ENCODE data around the gene ABR. TPM values are rescaled to one million over a fixed set of nuclear protein-coding genes. Genes with fewer than 3 reads are reported as not detected.

ABR gene
- total and polyA plus RNA-seq, 4 donors = 2.7 to 12.9 (median 6.8) TPM

GRCh38 chr17:956905-957304 lies 222.9 kb downstream of the ABR start:
- H3K27me3 ChIP-seq (ENCODE audit: control insufficient read depth in 4 of 4, insufficient read depth in 4 of 4, low read length in 3 of 4) = no peaks in the 10 kb centered on the region
- no peak overlapping the region for H3K4me3 ChIP-seq (ENCODE audit: low read depth in 1 of 3, low read length in 3 of 3)
- no peak overlapping the region for H3K27ac ChIP-seq (ENCODE audit: low read depth in 1 of 2, low read length in 2 of 2)
- DNase-seq (ENCODE audit: low spot score) = no peak
- H3K36me3 ChIP-seq (ENCODE audit: control insufficient read depth in 4 of 4, insufficient read depth in 3 of 4, low read depth in 1 of 4, low read length in 3 of 4) = no peaks in the 10 kb centered on the region
- H3K9me3 ChIP-seq (ENCODE audit: control insufficient read depth in 4 of 4, low read length in 3 of 4) = no peaks in the 10 kb centered on the region
- 79% methylated on average over 8 of the region's 8 CpGs for WGBS
- TF ChIP-seq MAX (IDR thresholded peaks at IDR 0.05) = no peak
- no peaks in the 10 kb centered on the region for H3K4me1 ChIP-seq (ENCODE audit: control insufficient read depth in 4 of 4, insufficient read depth in 4 of 4, low read length in 3 of 4)
- no peak overlapping the region for H3K9ac ChIP-seq (ENCODE audit: low read depth in 1 of 2, low read length in 2 of 2)

- no peaks in the 10 kb centered on the region for H3K4me1 ChIP-seq (ENCODE audit: control insufficient read depth in 4 of 4, insufficient read depth in 4 of 4, low read length in 3 of 4)
- no peak overlapping the region for H3K9ac ChIP-seq (ENCODE audit: low read depth in 1 of 2, low read length in 2 of 2)
- H3K36me3 ChIP-seq (ENCODE audit: control insufficient read depth in 4 of 4, insufficient read depth in 3 of 4, low read depth in 1 of 4, low read length in 3 of 4) = no peaks in the 10 kb centered on the region
- WGBS = 60% methylated on average over 23 of the region's 23 CpGs
- no peaks in the 10 kb centered on the region for H3K9me3 ChIP-seq (ENCODE audit: control insufficient read depth in 4 of 4, low read length in 3 of 4)
- no peak for DNase-seq (ENCODE audit: low spot score)
- no peaks in the 10 kb centered on the region for H3K27me3 ChIP-seq (ENCODE audit: control insufficient read depth in 4 of 4, insufficient read depth in 4 of 4, low read length in 3 of 4)
- TF ChIP-seq NR2F2 (IDR thresholded peaks at IDR 0.05) (peak; percentile 10), HNF4A (conservative IDR thresholded peaks at IDR 0.05) (no peak)
- no peak overlapping the region for H3K4me3 ChIP-seq (ENCODE audit: low read depth in 1 of 3, low read length in 3 of 3)
- no peak overlapping the region for H3K27ac ChIP-seq (ENCODE audit: low read depth in 1 of 2, low read length in 2 of 2)
These were observed 225.2 kb downstream of the ABR start for GRCh38 chr17:954431-955164.

GRCh38 chr17:953767-954166 lies 226.0 kb downstream of the ABR start:
- Histone ChIP-seq H3K4me1 (ENCODE audit: control insufficient read depth in 4 of 4, insufficient read depth in 4 of 4, low read length in 3 of 4) (no peaks in the 10 kb centered on the region), H3K4me3 (ENCODE audit: low read depth in 1 of 3, low read length in 3 of 3) (no peak overlapping the region), H3K36me3 (ENCODE audit: control insufficient read depth in 4 of 4, insufficient read depth in 3 of 4, low read depth in 1 of 4, low read length in 3 of 4) (no peaks in the 10 kb centered on the region), H3K9ac (ENCODE audit: low read depth in 1 of 2, low read length in 2 of 2) (no peak overlapping the region), H3K9me3 (ENCODE audit: control insufficient read depth in 4 of 4, low read length in 3 of 4) (no peaks in the 10 kb centered on the region), H3K27ac (ENCODE audit: low read depth in 1 of 2, low read length in 2 of 2) (no peak overlapping the region), H3K27me3 (ENCODE audit: control insufficient read depth in 4 of 4, insufficient read depth in 4 of 4, low read length in 3 of 4) (no peaks in the 10 kb centered on the region)
- TF ChIP-seq HNF4A (conservative IDR thresholded peaks at IDR 0.05) (no peak), MAX (IDR thresholded peaks at IDR 0.05) (no peak), CTCF (IDR thresholded peaks at IDR 0.05; ENCODE audit: low read depth, low read length, missing input control) (no peak), ATF3 (IDR thresholded peaks at IDR 0.05) (no peak), TAF1 (conservative IDR thresholded peaks at IDR 0.05) (no peak), GABPA (IDR thresholded peaks at IDR 0.05 in 1 of 2, conservative IDR thresholded peaks at IDR 0.05 in 1 of 2) (no peak), YY1 (IDR thresholded peaks at IDR 0.05) (no peak), ZBTB33 (IDR thresholded peaks at IDR 0.05) (no peak), FOXA1 (IDR thresholded peaks at IDR 0.05) (no peak)
- WGBS = 96% methylated on average over 16 of the region's 16 CpGs
- DNase-seq (ENCODE audit: low spot score) = no peak

Small RNA genes within 50 kb of the gene (small RNA-seq; reads per million reads assigned to genes)
- not detected for gene AC016292.2
- gene MIR3183 = not detected
- gene RF00017 = not detected

Other genes with a start within 250 kb of the ABR start
- 1 to 10 TPM; 2.3 to 4.2 TPM for gene NXN, start 200.2 kb downstream of the ABR start, total RNA-seq
- gene NXN, start 200.2 kb downstream of the ABR start, polyA plus RNA-seq = 1 to 10 TPM; 2.5 to 4.5 TPM
- gene TIMM22, start 182.9 kb downstream of the ABR start, total RNA-seq = 1 to 10 TPM; 4.4 to 5.0 TPM
- 1 to 10 TPM; 4.4 to 4.7 TPM for gene TIMM22, start 182.9 kb downstream of the ABR start, polyA plus RNA-seq
- gene BHLHA9, start 90.5 kb upstream of the ABR start, total RNA-seq = not detected
- gene BHLHA9, start 90.5 kb upstream of the ABR start, polyA plus RNA-seq = under 1 TPM in 1 of 2 donors, not detected in 1; 0.08 TPM
- gene TRARG1, start 99.7 kb upstream of the ABR start, total RNA-seq = not detected
- gene TRARG1, start 99.7 kb upstream of the ABR start, polyA plus RNA-seq = under 1 TPM in 1 of 2 donors, not detected in 1; 0.01 TPM
- 100 to 1,000 TPM; 173 to 288 TPM for gene YWHAE, start 220.2 kb upstream of the ABR start, total RNA-seq
- gene YWHAE, start 220.2 kb upstream of the ABR start, polyA plus RNA-seq = 100 to 1,000 TPM; 177 to 226 TPM

Measured in liver (tissue), 10 donors.